Body of pancreas (tissue), 4 donors: Measurements from ENCODE around the gene NEU3.

Experiments
- POLR2A ChIP-seq, 3 donors: fragments of 450-650 bp; IDR thresholded peaks; one replicate each; pipeline ENCODE4 v1.6.1; 2016; ENCODE audit warnings: antibody characterized with exemption in 3 of 3, mild to moderate bottlenecking in 2 of 3
- TF ChIP-seq, protein P1 (sequence below), 7 experiments: fragments of 450-650 bp in 4 of 7; fragments of 200-600 bp in 3 of 7; sonication (generic) in 3 of 7; IDR thresholded peaks; one replicate each; pipeline ENCODE4 v1.5.1; 2016 to 2019; ENCODE audit warnings: antibody characterized with exemption in 7 of 7

- TF ChIP-seq, protein P1, sequence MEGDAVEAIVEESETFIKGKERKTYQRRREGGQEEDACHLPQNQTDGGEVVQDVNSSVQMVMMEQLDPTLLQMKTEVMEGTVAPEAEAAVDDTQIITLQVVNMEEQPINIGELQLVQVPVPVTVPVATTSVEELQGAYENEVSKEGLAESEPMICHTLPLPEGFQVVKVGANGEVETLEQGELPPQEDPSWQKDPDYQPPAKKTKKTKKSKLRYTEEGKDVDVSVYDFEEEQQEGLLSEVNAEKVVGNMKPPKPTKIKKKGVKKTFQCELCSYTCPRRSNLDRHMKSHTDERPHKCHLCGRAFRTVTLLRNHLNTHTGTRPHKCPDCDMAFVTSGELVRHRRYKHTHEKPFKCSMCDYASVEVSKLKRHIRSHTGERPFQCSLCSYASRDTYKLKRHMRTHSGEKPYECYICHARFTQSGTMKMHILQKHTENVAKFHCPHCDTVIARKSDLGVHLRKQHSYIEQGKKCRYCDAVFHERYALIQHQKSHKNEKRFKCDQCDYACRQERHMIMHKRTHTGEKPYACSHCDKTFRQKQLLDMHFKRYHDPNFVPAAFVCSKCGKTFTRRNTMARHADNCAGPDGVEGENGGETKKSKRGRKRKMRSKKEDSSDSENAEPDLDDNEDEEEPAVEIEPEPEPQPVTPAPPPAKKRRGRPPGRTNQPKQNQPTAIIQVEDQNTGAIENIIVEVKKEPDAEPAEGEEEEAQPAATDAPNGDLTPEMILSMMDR (IDR thresholded peaks at IDR 0.05): no peak
- TF ChIP-seq POLR2A (IDR thresholded peaks at IDR 0.05): no peak
Measured at GRCh38 chr11:75004215-75004614, 15.5 kb downstream of the NEU3 start.
